ENCODE data around the gene MUC4. TPM values are rescaled to one million over a fixed set of nuclear protein-coding genes. Genes with fewer than 3 reads are reported as not detected.
"Not testable (repeated sequence)": the region's sequence is repeated elsewhere in the genome, so short reads cannot be mapped to it uniquely, and the experiment has no call there.

MUC4 gene
- total RNA-seq, 2 donors from 2014 or later = 0.19 to 0.28 TPM

DNA sequence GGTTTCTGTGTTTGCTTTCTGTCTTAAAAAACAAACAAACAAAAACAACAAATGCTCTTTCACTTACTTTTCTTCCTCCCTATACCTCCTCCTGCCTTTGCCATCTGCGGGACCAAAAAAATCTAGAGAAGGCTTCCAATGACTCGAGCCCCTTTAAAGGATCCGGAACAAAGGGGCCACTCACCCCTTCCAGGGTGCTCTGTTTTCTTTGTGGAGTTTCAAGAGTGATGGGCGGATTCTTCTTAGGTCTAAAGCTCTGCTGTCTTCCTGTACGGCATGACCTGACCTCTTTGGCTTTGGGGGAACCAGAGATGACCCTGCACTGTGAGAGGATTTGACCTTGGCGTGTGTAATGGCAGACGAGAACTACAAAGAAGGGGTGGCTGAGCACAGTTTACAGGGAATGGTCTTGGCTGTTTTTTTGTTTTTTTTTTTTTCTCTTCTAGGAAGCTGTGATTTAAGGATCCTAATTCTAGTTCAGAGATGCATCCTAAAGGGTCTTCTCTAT, 93.2 kb downstream of the MUC4 start:
- Mint-ChIP-seq H3K4me1 (ENCODE audit: low read depth in 2 of 2) (no peaks in the 10 kb centered on the region), H3K27ac (no peak overlapping the region), H3K36me3 (no peaks in the 10 kb centered on the region), H3K9me3 (no peaks in the 10 kb centered on the region), H3K27me3 (no peaks in the 10 kb centered on the region), H3K4me3 (no peak overlapping the region)
- DNase-seq (ENCODE audit: low spot score) (no peak), ATAC-seq (no peak)

DNA sequence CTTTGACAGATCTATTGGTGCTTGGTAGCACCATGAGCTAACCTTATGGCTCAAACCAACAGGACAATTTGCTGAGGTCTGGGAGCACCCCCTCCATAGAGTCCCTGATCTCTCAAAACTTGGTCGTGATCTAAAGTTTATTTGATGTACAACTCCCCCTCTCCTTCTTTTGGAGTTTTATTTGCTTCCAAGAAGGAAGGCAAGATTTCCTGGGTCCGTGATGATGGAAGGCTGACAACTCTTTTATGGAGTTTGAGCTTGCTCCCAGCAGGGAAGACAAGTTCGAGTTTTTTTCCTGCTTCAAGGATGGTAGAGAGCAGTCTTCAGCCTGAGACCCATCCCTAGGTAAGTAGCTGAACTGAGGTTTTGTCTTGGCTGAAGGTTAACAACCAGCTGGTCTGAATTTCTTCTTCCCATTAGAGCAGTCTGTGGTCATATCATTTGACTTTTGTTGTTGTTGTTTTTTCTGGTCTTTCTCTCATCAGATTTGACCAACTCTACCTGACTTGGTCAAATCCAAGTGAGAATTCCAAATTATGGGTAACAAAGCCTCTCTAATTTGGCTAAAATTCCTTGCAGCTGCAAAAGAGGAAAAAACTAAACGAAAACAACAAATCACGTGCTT, 93.8 kb downstream of the MUC4 start:
- Mint-ChIP-seq H3K4me3 (no peak overlapping the region), H3K4me1 (ENCODE audit: low read depth in 2 of 2) (no peaks in the 10 kb centered on the region), H3K9me3 (no peaks in the 10 kb centered on the region), H3K36me3 (no peaks in the 10 kb centered on the region), H3K27ac (no peak overlapping the region), H3K27me3 (no peaks in the 10 kb centered on the region)
- DNase-seq (ENCODE audit: low spot score) (no peak), ATAC-seq (no peak)

DNA sequence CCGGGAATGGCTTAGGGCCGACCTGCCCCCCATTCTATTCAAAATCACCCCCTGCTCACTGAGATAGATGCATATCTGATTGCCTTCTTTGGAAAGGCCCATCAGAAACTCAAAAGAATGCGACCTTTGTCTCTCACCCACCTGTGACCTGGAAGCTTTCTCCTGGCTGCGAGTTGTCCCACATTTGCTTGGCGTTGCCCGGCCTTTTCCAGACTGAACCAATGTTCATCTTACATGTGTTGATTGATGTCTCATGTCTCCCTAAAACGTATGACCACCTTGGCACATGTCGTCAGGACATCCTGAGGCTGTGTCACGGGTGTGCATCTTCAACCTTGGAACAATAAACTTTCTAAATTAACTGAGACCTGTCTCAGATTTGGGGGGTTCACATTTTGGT, 94.3 kb downstream of the MUC4 start:
- no peak overlapping the region for H3K27ac Mint-ChIP-seq
- no peak overlapping the region for H3K4me3 Mint-ChIP-seq
- DNase-seq (ENCODE audit: low spot score) = no peak
- H3K27me3 Mint-ChIP-seq = no peaks in the 10 kb centered on the region
- ATAC-seq = no peak
- no peaks in the 10 kb centered on the region for H3K4me1 Mint-ChIP-seq (ENCODE audit: low read depth in 2 of 2)
- no peaks in the 10 kb centered on the region for H3K9me3 Mint-ChIP-seq
- H3K36me3 Mint-ChIP-seq = no peaks in the 10 kb centered on the region

DNA sequence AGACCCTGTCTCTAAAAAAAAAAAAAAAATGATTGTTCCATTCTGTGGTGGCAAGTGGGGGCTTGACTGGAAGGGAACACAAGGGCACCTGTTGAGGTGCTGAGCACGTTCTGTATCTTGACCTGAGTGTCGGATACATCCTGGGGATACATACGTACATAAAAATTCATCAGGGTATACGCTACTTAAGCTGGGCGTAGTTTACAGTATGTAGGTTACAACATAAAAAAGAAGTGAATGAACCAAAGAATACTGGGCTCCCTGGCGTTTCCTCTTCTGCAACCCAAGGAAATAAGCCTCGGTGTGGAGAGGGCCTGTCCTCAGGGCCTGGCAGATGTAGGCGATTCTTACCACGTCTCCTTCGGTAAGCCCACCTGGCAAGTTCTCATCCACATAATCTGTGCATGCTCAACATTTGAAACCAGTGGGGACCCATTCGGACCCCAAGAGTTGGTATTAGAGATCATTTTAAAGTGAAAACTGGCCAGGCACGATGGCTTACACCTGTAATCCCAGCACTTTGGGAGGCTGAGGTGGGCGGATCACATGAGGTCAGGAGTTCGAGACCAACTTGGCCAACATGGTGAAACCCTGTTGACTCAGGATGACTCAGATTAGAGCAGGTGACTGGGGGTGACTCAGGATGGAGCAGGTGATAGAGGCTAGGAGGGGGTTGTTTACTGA, 96.0 kb downstream of the MUC4 start:
- H3K4me3 Mint-ChIP-seq = no peak overlapping the region
- H3K27me3 Mint-ChIP-seq = no peaks in the 10 kb centered on the region
- no peaks in the 10 kb centered on the region for H3K9me3 Mint-ChIP-seq
- H3K27ac Mint-ChIP-seq = no peak overlapping the region
- DNase-seq (ENCODE audit: low spot score) (peak; percentile 45), ATAC-seq (peak in 1 of 2 donors; percentile 14)
- no peaks in the 10 kb centered on the region for H3K4me1 Mint-ChIP-seq (ENCODE audit: low read depth in 2 of 2)
- H3K36me3 Mint-ChIP-seq = no peaks in the 10 kb centered on the region

DNA sequence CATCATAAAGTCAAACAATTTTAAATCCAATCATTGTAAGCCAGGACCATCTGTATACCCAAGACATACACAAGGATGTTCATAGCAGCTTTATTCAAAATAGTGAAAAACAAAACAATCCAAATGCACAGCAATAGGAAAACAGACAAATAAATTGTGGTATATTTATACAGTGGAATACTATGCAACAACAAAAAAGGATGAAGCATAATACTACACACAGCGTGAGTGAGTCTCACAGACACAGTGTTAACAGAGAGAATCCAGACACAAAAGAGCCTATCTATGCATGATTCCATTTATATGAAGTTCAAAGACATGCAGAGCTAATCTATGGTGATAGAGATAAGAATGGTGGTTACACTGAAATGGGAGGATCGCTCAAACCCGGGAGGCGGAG, 96.6 kb downstream of the MUC4 start:
- Mint-ChIP-seq H3K27ac (no peak overlapping the region), H3K36me3 (no peaks in the 10 kb centered on the region), H3K27me3 (no peaks in the 10 kb centered on the region), H3K9me3 (no peaks in the 10 kb centered on the region), H3K4me1 (ENCODE audit: low read depth in 2 of 2) (no peaks in the 10 kb centered on the region), H3K4me3 (no peak overlapping the region)
- ATAC-seq = peak in 1 of 2 donors; percentile 15
- DNase-seq (ENCODE audit: low spot score) = peak; percentile 2

DNA sequence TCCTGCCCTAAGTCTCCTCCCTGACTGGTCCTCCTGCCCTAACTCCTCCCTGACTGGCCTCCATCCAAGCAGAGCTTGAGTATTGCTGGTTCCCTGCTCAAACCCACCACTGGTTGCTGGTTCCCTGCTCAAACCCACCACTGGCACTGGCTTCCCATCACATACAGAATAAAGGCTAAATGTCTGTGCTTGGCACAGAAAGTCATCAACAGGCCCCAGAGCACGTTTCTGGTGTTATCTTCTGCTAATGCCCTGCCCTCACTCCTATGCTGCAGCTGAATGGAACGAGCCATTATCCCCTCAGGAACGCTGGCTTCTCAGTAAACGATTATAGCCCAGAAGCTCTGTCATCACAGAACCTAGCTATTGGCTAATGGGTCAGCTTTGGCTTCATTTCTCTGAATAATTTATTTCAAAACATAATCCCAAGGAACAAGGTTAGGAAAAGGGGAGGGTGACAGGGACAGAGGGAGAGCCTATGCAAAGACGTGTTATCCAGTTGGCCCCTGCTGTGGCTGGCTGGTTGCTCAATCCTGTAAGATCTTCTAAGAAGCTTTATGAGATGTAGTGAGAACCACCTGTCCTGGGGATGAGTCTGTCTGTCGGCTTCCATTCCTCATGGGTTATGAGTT, 97.2 kb downstream of the MUC4 start:
- no peaks in the 10 kb centered on the region for H3K27me3 Mint-ChIP-seq
- DNase-seq (ENCODE audit: low spot score) (peak; percentile 44), ATAC-seq (no peak)
- H3K27ac Mint-ChIP-seq = no peak overlapping the region
- H3K9me3 Mint-ChIP-seq = no peaks in the 10 kb centered on the region
- no peaks in the 10 kb centered on the region for H3K4me1 Mint-ChIP-seq (ENCODE audit: low read depth in 2 of 2)
- H3K4me3 Mint-ChIP-seq = no peak overlapping the region
- no peaks in the 10 kb centered on the region for H3K36me3 Mint-ChIP-seq

DNA sequence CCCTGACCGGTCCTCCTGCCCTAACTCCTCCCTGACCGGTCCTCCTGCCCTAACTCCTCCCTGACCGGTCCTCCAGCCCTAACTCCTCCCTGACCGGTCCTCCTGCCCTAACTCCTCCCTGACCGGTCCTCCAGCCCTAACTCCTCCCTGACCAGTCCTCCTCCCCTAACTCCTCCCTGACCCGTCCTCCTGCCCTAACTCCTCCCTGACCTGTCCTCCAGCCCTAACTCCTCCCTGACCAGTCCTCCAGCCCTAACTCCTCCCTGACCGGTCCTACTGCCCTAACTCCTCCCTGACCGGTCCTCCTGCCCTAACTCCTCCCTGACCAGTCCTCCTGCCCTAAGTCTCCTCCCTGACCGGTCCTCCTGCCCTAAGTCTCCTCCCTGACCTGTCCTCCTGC, 98.6 kb downstream of the MUC4 start:
- not testable (repeated sequence) for H3K27me3 Mint-ChIP-seq; ATAC-seq; H3K27ac Mint-ChIP-seq; H3K4me1 Mint-ChIP-seq (ENCODE audit: low read depth in 2 of 2); H3K4me3 Mint-ChIP-seq; H3K9me3 Mint-ChIP-seq; H3K36me3 Mint-ChIP-seq
- DNase-seq (ENCODE audit: low spot score) = peak; percentile 2

DNA sequence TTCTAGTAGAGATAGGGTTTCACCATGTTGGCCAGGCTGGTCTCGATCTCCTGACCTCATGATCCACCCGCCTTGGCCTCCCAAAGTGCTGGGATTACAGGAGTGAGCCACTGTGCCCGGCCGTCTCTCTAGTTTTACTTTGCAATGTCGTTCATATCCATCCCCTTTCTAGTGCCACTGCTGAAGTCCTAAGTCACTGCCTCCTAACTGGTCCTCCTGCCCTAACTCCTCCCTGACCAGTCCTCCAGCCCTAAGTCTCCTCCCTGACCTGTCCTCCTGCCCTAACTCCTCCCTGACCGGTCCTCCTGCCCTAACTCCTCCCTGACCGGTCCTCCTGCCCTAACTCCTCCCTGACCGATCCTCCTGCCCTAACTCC, 99.2 kb downstream of the MUC4 start:
- not testable (repeated sequence) for H3K36me3 Mint-ChIP-seq; H3K4me1 Mint-ChIP-seq (ENCODE audit: low read depth in 2 of 2); H3K4me3 Mint-ChIP-seq; ATAC-seq; H3K9me3 Mint-ChIP-seq; H3K27ac Mint-ChIP-seq; H3K27me3 Mint-ChIP-seq
- peak; percentile 12 for DNase-seq (ENCODE audit: low spot score)

DNA sequence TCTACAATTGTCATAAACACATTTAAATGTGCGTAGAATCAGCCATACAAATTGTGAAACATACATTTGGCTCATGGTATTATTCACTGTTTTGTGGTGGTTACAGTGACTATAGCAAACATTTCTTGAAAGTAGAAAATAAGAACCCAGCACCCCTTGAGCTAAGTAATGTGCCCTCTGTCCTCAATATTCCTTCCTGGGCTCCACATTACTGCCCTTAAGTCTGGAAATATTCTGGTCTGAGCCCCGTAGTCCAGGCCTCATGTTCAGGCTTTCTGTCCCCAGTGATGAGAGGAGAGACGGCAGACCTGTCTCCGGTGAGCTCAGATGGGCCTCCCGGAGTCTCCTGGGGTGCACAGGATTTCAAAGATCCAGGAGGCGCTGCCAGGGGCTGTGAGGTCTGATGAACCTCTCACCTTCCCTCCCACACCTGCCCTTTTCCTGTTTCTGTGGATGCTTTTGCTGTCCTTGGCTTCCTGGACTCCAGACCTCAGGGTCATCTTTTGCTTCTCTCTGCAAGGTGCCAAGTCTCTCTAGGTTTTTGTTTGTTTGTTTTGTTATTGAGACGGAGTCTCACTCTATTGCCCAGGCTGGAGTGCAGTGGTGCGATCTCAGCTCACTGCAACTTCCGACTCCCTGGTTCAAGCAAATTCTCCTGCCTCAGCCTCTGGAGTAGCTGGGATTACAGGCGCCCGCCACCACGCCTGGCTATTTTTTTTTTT, 99.8 kb downstream of the MUC4 start:
- peak in 1 of 2 donors; percentile 3 for ATAC-seq
- DNase-seq (ENCODE audit: low spot score) = peak; percentile 54
- Mint-ChIP-seq H3K9me3 (no peaks in the 10 kb centered on the region), H3K27ac (no peak overlapping the region), H3K36me3 (no peaks in the 10 kb centered on the region), H3K4me1 (ENCODE audit: low read depth in 2 of 2) (no peaks in the 10 kb centered on the region), H3K27me3 (no peaks in the 10 kb centered on the region), H3K4me3 (no peak overlapping the region)

DNA sequence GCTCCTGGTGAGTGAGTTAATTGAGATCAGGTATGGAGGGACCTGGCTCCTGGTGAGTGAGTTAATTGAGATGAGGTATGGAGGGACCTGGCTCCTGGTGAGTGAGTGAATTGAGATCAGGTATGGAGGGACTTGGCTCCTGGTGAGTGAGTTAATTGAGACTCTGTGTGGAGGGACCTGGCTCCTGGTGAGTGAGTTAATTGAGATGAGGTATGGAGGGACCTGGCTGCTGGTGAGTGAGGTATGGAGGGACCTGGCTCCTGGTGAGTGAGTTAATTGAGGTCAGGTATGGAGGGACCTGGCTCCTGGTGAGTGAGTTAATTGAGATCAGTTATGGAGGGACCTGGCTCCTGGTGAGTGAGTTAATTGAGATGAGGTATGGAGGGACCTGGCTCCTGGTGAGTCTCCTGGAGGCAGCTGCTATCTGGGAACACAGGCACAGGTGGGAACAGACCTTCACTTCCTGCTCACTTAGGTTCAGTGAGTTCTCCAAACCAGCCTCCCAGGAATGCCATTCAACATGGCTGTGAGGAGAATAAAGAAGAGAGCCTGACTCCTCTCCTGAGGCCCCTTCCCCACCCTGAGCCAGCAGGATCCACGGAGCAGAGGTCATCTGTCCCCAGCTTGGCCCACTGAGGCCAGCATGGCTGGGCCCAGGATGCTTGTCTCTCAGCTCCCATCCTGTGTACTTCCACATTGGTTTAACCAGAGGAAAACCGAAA, 100.5 kb downstream of the MUC4 start:
- ATAC-seq (peak; percentile 11 to 40), DNase-seq (ENCODE audit: low spot score) (peak; percentile 32)
- not testable (repeated sequence) for H3K4me3 Mint-ChIP-seq; H3K4me1 Mint-ChIP-seq (ENCODE audit: low read depth in 2 of 2); H3K9me3 Mint-ChIP-seq; H3K27ac Mint-ChIP-seq; H3K36me3 Mint-ChIP-seq; H3K27me3 Mint-ChIP-seq

DNA sequence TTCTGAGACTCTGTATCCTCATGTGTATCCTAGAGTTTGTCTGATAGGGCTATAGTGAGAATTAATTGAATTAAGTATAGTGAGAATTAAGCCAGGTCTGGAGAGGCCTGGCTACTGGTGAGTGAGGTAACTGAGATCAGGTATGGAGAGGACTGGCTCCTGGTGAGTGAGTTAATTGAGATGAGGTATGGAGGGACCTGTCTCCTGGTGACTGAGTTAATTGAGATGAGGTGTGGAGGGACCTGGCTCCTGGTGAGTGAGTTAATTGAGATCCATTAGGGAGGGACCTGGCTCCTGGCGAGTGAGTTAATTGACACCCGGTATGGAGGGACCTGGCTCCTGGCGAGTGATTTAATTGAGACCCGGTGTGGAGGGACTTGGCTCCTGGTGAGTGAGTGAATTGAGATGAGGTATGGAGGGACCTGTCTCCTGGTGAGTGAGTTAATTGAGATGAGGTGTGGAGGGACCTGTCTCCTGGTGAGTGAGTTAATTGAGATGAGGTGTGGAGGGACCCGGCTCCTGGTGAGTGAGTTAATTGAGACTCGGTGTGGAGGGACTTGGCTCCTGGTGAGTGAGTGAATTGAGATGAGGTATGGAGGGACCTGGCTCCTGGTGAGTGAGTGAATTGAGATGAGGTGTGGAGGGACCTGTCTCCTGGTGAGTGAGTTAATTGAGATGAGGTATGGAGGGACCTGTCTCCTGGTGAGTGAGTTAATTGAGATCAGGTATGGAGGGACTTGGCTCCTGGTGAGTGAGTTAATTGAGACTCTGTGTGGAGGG, 101.4 kb downstream of the MUC4 start:
- not testable (repeated sequence) for H3K36me3 Mint-ChIP-seq; H3K4me3 Mint-ChIP-seq; ATAC-seq; H3K27ac Mint-ChIP-seq; H3K27me3 Mint-ChIP-seq; H3K9me3 Mint-ChIP-seq; H3K4me1 Mint-ChIP-seq (ENCODE audit: low read depth in 2 of 2)
- DNase-seq (ENCODE audit: low spot score) = peak; percentile 55

DNA sequence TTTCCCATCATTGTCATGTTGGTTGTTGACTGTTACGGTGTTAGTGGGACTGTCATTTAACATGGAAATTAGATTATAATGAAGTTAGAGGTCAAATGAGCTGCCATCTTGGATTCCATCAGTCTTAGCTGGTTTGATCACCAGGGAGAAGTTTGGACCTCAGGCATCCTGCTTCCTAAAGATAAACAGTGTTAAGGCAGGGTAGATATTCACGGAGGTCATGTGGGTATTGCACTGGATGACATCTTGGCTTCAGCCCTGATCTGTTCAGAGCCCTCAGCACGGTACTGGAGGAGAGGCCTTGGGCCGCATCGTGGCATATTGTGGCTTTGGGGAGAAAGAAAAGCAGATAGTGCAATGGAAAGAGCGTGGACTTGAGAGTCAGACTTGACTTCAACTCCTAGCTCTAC, 102.0 kb downstream of the MUC4 start:
- Mint-ChIP-seq H3K27me3 (no peaks in the 10 kb centered on the region), H3K4me3 (no peak overlapping the region), H3K9me3 (no peaks in the 10 kb centered on the region), H3K4me1 (ENCODE audit: low read depth in 2 of 2) (peaks cover 0 to 7% of the 10 kb centered on the region in 2 donors), H3K27ac (no peak overlapping the region), H3K36me3 (no peaks in the 10 kb centered on the region)
- DNase-seq (ENCODE audit: low spot score) = peak; percentile 32
- no peak for ATAC-seq
